Thyroid gland (tissue), 4 donors: Measurements from ENCODE around the gene CTDP1. TPM values are rescaled to one million over a fixed set of nuclear protein-coding genes. Genes with fewer than 3 reads are reported as not detected.

ENCODE experiments used
- DNase-seq, 2 donors: peaks; one replicate each; pipeline ENCODE4 v3.0.0-alpha.2; 2019
- H3K27ac ChIP-seq, 3 donors: fragments of 200-600 bp; sonication (generic); 1 replicate in 2 of 3; 2 replicates in 1 of 3; pipeline ENCODE4 v1.5.1; 2016 to 2019; ENCODE audit warnings: mild to moderate bottlenecking in 1 of 3, moderate library complexity in 1 of 3
- H3K27me3 ChIP-seq: fragments of 200-600 bp; sonication (generic); one replicate; pipeline ENCODE4 v1.5.1; 2019
- H3K36me3 ChIP-seq, 2 donors: fragments of 200-600 bp; sonication (generic); one replicate each; pipeline ENCODE4 v1.5.1; 2016 to 2019
- H3K4me1 ChIP-seq, 2 donors: fragments of 200-600 bp; sonication (generic); one replicate each; pipeline ENCODE4 v1.5.1; 2017 to 2019
- H3K4me3 ChIP-seq, 3 donors: fragments of 200-600 bp; sonication (generic); replicated peaks in 1 of 3; 1 replicate in 2 of 3; 2 replicates in 1 of 3; pipeline ENCODE4 v1.5.1; 2016; ENCODE audit warnings: mild to moderate bottlenecking in 1 of 3
- H3K9me3 ChIP-seq: fragments of 200-600 bp; sonication (generic); one replicate; pipeline ENCODE4 v1.5.1; 2017
- POLR2A ChIP-seq, 2 donors: fragments of 450-650 bp; IDR thresholded peaks; one replicate each; pipeline ENCODE4 v1.6.1; 2017; ENCODE audit warnings: antibody characterized with exemption in 2 of 2, mild to moderate bottlenecking in 2 of 2, moderate library complexity in 1 of 2
- WGBS, 2 donors: methylation state at CpG; one replicate each; pipeline ENCODE4 v1.1.5; 2017; 5-methylcytosine and 5-hydroxymethylcytosine counted together
- intact Hi-C: fragments of 100-400 bp; cut with DNase I; formaldehyde crosslinking; loops from one replicate; pipeline ENCODE4 v1.15.1; 2023
- total RNA-seq, 4 donors: library from RNA; depleted of rRNA; stranded (reverse); fragments of >200 nt; gene quantifications; one replicate each; pipeline ENCODE4 v1.2.3, GENCODE V29; 2016
- TF ChIP-seq, protein P1 (sequence below), 6 experiments: fragments of 200-600 bp in 3 of 6; fragments of 450-650 bp in 3 of 6; sonication (generic) in 3 of 6; IDR thresholded peaks; one replicate each; pipeline ENCODE4 v1.5.1; 2016 to 2019; ENCODE audit warnings: antibody characterized with exemption in 6 of 6, mild to moderate bottlenecking in 2 of 6, inconsistent platforms in 1 of 6, moderate library complexity in 1 of 6

CTDP1 gene
- total RNA-seq, 4 donors from 2014 or later, result 18.5 to 23.6 (median 20.9) TPM

DNA sequence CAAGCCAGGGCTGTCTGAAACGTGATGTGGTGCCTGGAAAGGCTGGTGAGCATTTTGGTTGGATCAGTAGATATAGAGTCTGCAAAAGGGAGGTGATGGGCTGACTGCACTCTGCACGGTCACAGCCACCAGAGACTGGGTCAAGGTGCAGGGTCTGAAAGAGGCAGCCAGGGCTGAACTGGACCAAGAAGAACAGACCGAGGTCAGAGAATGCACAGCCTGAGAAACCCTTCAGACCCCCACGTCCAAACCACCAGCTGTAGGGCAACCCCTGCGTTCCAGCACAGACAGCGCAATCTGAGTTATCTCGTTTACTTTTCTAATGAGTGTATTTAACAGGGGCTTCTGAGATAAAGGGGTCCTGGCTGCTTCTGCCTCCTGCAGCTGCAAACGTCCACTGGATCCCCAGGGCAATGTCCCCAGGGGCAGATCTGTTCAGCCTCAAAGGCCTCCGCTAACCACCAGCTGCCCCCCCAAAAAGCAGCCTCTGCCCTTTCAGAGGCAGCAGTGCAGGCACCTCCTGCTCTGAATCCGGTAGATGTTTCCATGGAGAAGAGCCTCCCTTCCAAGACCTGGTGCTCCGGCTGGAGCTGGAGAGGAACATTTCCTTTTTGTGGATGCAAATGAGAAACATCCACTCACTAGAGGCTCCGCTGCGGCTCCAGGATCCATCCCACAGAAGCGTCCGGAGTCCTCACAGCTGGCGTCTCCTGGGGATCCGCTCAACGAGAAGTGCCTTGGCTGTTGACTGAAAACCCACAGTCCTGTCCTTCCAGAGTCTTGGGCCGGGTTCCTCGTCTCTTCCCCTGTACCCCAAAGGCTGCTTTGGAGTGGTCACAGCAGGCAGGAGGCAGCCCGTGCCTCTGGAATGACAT lies 117.2 kb downstream of the CTDP1 start:
- no peaks in the 10 kb centered on the region for H3K9me3 ChIP-seq
- DNase-seq, result no peak
- 17 to 25% methylated on average over 14 to 17 of the region's 21 CpGs for WGBS, 2 donors
- peaks cover 8 to 16% of the 10 kb centered on the region in 2 donors for H3K4me1 ChIP-seq
- H3K4me3 ChIP-seq, result no peak overlapping the region
- TF ChIP-seq, protein P1, sequence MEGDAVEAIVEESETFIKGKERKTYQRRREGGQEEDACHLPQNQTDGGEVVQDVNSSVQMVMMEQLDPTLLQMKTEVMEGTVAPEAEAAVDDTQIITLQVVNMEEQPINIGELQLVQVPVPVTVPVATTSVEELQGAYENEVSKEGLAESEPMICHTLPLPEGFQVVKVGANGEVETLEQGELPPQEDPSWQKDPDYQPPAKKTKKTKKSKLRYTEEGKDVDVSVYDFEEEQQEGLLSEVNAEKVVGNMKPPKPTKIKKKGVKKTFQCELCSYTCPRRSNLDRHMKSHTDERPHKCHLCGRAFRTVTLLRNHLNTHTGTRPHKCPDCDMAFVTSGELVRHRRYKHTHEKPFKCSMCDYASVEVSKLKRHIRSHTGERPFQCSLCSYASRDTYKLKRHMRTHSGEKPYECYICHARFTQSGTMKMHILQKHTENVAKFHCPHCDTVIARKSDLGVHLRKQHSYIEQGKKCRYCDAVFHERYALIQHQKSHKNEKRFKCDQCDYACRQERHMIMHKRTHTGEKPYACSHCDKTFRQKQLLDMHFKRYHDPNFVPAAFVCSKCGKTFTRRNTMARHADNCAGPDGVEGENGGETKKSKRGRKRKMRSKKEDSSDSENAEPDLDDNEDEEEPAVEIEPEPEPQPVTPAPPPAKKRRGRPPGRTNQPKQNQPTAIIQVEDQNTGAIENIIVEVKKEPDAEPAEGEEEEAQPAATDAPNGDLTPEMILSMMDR (IDR thresholded peaks at IDR 0.05), result no peak
- no peak for TF ChIP-seq POLR2A (IDR thresholded peaks at IDR 0.05)
- intact Hi-C loops, result no loop called here
- no peaks in the 10 kb centered on the region for H3K36me3 ChIP-seq
- peaks cover 19% of the 10 kb centered on the region for H3K27me3 ChIP-seq
- H3K27ac ChIP-seq, result no peak overlapping the region

DNA sequence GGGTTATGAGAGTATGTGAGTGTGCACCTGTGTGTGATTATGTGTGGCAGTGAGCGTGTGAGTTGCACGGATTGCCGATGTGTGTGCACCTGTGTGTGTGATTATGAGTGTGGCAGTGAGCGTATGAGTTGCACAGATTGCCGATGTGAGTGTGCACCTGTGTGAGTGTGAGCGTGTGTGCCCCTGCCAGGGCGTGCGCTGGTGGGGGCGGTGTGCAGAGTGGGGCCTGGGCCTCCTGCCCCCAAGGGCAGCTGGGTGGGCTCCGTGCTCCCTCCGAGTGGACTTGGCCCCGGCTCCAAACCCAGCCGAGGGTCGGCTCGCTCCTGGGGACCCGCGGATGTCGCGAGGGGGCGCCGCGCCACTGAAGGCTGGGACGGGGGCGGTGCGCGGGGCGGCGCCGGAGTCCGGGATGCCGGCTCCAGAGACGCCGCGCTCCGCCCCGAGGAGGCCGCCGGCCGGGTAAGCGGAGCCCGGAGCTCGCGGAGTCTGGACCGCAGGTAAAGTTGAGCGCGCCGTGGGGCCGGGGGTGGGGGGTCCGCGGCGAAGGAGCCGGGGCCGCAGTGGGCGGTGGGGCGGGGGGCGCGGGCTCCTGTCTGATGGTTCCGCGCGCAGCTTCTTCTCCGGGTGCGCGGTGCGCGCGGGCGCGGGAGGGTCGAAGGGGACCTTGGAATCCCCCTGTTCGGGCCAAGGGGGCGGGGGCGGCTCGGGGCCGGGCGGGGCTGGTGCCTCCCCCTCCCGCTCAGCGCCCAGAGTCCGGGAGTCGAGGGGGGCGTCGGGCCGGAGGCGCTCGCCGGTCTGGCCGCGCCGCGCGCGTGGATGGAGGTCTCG lies 118.1 kb downstream of the CTDP1 start, which contains the start of gene KCNG2:
KCNG2 (plus strand) TSS at position 421 of the 828 bp plus-strand sequence. CDS start 65,730 bp downstream, outside the sequence.
- TF ChIP-seq, protein P1 (IDR thresholded peaks at IDR 0.05), result peak in 2 of 6 experiments; percentile 15 to 30
- TF ChIP-seq POLR2A (IDR thresholded peaks at IDR 0.05), result no peak
- H3K4me3 ChIP-seq, result peak within 1 kb of the TSS in 1 of 3 donors; percentile 20
- H3K9me3 ChIP-seq, result no peaks in the 10 kb centered on the region
- peaks cover 19% of the 10 kb centered on the region for H3K27me3 ChIP-seq
- H3K36me3 ChIP-seq, result no peaks in the 10 kb centered on the region
- intact Hi-C loops, result no loop called here
- peaks cover 8 to 16% of the 10 kb centered on the region in 2 donors for H3K4me1 ChIP-seq
- DNase-seq, result peak; percentile 20 to 32
- no peak within 1 kb of the TSS for H3K27ac ChIP-seq
- WGBS, 2 donors, result 13 to 42% methylated on average over 8 to 14 of the region's 92 CpGs

DNA sequence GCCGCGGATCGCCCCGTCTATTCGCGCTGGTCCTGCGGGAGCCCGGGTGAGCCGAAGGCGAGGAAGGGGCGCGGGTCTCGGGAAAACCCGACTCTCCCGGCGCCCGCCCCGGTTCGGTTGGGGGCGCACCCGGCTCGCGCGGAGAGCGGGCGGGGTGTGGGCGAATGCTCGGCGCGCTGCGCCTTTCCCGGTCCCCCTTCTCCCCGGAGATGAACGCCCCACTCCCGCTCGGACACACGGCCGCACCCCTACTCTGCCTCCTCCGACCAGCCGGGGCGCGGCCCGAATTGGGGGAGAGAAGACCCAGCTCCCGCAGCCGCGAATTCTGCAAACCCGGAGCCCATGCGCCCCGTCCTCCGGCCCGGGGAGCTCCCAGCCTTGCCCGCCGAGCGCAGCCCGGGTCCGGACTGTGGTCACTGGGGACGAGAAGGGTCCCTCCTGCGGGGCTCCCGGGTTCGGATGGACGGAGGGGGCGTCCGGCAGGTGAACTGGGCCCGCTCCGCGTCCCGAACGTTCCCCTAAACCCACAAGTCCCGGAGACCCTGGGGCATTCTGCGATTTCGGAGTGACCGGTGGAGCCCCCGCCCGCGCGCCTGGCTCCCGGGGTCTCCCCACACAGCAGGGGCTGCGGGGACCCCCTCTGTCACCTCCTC lies 118.9 kb downstream of the CTDP1 start:
- DNase-seq, result no peak
- H3K36me3 ChIP-seq, result no peaks in the 10 kb centered on the region
- WGBS, 2 donors, result 2% methylated on average over 23 of the region's 78 CpGs; no CpG with 5 or more reads in 1 of the 2 donors
- no peak overlapping the region for H3K27ac ChIP-seq
- peaks cover 19% of the 10 kb centered on the region for H3K27me3 ChIP-seq
- no peaks in the 10 kb centered on the region for H3K9me3 ChIP-seq
- H3K4me3 ChIP-seq, result peak overlapping the region in 1 of 3 donors; percentile 20
- no peak for TF ChIP-seq POLR2A (IDR thresholded peaks at IDR 0.05)
- TF ChIP-seq, protein P1 (IDR thresholded peaks at IDR 0.05), result no peak
- intact Hi-C loops, result no loop called here
- H3K4me1 ChIP-seq, result peaks cover 8 to 16% of the 10 kb centered on the region in 2 donors

DNA sequence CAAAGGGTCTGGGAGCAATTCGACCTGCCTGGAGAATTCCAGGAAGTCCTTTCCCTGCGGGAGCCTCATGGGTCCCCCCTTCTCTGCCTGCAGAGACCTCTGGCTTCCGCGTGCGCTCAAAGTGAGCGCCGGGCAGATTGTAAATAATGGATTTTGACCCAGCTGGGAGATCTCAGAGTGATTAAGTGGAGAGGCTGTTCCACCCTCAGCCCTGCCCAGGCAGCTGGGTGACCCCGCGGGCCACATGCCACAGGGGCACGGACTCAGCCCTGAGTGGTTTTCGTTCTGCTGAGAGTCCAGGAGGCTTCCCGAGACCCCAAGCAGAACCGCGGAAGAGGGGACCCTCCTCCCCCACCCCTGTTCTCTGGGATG lies 119.4 kb downstream of the CTDP1 start:
- TF ChIP-seq, protein P1 (IDR thresholded peaks at IDR 0.05), result no peak
- TF ChIP-seq POLR2A (IDR thresholded peaks at IDR 0.05), result no peak
- 0% methylated on average over 2 to 9 of the region's 14 CpGs for WGBS, 2 donors
- no peaks in the 10 kb centered on the region for H3K9me3 ChIP-seq
- H3K27ac ChIP-seq, result no peak overlapping the region
- H3K27me3 ChIP-seq, result peaks cover 19% of the 10 kb centered on the region
- no peak overlapping the region for H3K4me3 ChIP-seq
- H3K4me1 ChIP-seq, result peaks cover 8 to 16% of the 10 kb centered on the region in 2 donors
- no peaks in the 10 kb centered on the region for H3K36me3 ChIP-seq
- DNase-seq, result no peak
- intact Hi-C loops, result no loop called here
